AG09319 (cell line): ENCODE results near the gene TRAP1.

Source experiments
- DNase-seq: peaks from one replicate; pipeline ENCODE4 v3.0.0-alpha.2; 2010; ENCODE audit warnings: low read depth; ENCODE audit errors: extremely low read depth
- TF ChIP-seq, protein P1 (sequence below): IDR thresholded peaks from 2 replicates; pipeline ENCODE4 v1.5.1; 2011; ENCODE audit warnings: low read depth, mild to moderate bottlenecking, inconsistent platforms, low read length, moderate library complexity

The TRAP1 gene

DNA sequence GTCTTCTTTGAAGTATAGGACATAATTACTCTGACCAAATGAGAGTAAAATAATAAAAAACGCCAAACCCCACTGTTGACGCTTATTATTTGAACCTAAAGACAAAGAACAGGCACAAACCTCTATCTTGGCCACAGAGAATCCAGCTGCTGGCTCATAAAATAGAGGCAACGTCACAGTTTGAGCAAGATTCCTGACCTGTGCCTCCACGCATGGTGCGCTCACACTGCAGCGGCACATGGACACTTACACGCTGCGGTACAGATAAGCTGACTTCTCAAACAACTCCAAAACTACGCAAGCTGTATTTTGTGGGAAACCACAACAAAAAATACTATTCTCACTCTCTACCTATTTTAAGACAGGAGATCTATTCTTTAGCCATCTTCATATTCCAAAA is 38.8 kb upstream of the TRAP1 start:
- TF ChIP-seq, protein P1, sequence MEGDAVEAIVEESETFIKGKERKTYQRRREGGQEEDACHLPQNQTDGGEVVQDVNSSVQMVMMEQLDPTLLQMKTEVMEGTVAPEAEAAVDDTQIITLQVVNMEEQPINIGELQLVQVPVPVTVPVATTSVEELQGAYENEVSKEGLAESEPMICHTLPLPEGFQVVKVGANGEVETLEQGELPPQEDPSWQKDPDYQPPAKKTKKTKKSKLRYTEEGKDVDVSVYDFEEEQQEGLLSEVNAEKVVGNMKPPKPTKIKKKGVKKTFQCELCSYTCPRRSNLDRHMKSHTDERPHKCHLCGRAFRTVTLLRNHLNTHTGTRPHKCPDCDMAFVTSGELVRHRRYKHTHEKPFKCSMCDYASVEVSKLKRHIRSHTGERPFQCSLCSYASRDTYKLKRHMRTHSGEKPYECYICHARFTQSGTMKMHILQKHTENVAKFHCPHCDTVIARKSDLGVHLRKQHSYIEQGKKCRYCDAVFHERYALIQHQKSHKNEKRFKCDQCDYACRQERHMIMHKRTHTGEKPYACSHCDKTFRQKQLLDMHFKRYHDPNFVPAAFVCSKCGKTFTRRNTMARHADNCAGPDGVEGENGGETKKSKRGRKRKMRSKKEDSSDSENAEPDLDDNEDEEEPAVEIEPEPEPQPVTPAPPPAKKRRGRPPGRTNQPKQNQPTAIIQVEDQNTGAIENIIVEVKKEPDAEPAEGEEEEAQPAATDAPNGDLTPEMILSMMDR, result no peak
- DNase-seq, result no peak

DNA sequence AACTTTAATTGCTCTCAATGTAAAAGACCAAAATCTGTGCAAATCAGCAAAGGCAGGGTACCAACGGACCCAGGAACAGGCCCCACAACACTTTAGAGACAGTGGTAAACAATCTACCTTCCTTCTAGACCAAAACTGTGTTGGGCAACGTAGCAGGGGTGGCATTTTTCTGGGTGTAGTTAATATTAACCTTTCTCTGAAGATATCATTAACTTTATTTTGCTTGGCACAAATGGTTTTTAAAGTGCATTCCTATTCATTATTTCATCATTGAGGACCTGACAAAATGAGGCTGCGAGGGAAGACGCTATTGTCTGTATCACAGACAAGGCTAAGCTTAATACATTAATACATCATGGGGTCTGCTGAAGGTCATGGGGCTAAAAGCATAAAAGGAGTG is 37.9 kb upstream of the TRAP1 start:
- DNase-seq, result no peak
- TF ChIP-seq, protein P1, result no peak

GRCh38 chr16:3754772-3755171 is 37.4 kb upstream of the TRAP1 start:
- no peak for DNase-seq
- TF ChIP-seq, protein P1, result no peak

DNA sequence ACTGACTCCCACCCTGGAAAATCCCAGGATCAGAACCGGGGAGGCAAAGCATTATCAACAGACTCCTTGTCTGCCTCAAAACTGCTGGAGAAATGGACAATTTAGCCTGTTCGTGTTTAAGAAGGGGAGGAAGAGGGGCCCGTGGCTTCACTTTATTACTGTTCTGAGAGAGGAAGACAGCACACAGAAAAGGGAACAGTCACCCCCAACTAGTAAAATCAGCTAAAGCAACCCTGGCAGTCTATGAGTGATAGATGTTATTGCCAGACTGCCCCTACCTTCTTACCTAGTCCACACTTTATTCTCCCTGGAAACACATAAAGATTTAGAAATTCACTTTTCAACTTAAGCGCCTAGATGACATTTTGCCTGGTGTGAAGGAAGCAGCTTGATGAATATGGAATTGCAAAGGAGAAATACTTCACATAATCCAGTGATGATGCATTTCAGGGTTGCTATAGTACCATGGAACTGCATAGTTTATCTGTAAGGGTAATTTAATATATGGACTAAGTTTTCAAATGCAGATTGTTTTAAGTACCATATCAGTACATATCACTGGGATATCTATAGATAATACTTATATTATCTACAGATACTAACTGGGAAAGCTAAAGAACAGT is 36.9 kb upstream of the TRAP1 start:
- TF ChIP-seq, protein P1, result no peak
- DNase-seq, result no peak

GRCh38 chr16:3752984-3753383 is 35.7 kb upstream of the TRAP1 start:
- DNase-seq, result no peak
- TF ChIP-seq, protein P1, result no peak

DNA sequence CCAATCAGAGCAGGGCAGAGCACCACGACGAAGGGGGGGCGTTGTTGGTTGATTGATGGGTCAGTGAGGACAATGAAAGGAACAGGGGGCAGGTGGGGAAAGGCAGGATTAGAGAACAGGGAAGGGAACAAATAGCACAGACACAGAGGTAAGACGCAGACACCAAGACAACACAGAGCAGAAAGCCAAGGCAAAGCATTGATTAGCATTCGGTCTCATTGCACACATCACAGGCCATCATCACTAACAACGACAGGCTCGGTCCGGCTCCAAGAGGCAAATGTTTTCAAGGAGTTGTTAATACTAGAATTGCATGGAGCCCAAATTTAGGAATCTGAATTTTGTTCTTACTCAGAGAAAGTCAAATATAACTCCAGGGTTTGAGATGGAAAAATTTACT is 34.6 kb upstream of the TRAP1 start:
- no peak for DNase-seq
- TF ChIP-seq, protein P1, result no peak

DNA sequence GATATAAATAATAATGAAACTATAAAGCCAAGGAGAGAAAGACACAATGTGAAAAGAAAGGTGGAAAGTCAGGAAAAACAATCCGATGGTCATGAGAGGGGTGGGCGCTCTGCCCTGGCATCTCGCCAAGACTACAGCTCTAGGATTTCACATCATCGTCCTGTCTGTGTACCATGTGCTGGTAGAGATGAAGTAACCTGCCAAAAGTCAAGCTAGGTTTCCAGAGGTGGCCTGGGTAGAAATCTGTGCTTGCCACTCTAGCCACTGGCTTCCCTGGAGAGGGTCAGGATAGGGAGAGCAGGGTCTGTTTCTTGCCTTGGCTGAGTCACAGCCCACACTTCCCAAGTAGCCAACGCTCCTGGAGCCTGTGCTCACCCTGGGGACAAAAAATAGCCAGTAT is 31.0 kb upstream of the TRAP1 start:
- TF ChIP-seq, protein P1, result no peak
- no peak for DNase-seq
